GM12892 (cell line): ENCODE results near the gene MMP21.

Experiments
- POLR2A ChIP-seq: IDR thresholded peaks from 2 replicates; pipeline ENCODE4 v1.6.1; 2011; ENCODE audit warnings: low read depth, low read length, control low read depth
- POLR2AphosphoS5 ChIP-seq: IDR thresholded peaks from 2 replicates; pipeline ENCODE4 v1.6.1; 2011; ENCODE audit warnings: low read depth, low read length, control low read depth

DNA sequence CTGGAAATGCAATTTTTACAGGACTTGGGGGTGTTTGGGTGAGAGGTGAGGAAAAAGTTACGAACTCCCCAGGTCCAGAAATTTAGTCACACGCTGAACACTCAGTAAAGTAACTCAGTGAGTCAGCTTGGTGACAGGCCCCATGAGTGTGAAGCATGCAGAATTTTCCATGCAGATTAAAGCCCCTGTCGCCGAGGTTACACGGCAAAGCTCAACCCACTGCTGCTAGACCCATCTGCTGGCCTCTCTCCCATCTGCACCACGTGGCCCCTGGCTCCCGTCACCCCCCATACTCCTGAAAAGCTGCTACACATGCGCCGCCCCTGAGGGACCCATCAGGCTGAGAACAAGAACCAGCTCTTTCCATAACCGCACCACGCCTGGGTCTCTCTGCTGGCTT lies 7.0 kb upstream of the MMP21 start:
- no peak for TF ChIP-seq POLR2A
- no peak for TF ChIP-seq POLR2AphosphoS5
